Natural killer cell (primary cell): ENCODE results near the gene GGTA1. TPM values are rescaled to one million over a fixed set of nuclear protein-coding genes. Genes with fewer than 3 reads are reported as not detected.

ENCODE experiments used
- ATAC-seq, 3 donors: fragments of 150-1000 bp in 2 of 3; fragments of 200-7000 bp in 1 of 3; cut with Tn5 transposase; 1 replicate in 1 of 3; 2 replicates in 2 of 3; pipeline ENCODE4 v1.10.0; 2021; ENCODE audit warnings: mild to moderate bottlenecking in 2 of 3, moderate library complexity in 2 of 3
- DNase-seq, 2 donors: peaks; one replicate each; pipeline versions ENCODE4 v3.0.0 to v3.0.0-alpha.2; 2013 to 2021; ENCODE audit warnings: mixed read lengths in 1 of 2
- H3K27ac ChIP-seq: one replicate; pipeline ENCODE4 v1.5.1; 2013; ENCODE audit warnings: mild to moderate bottlenecking, low read length
- H3K27me3 ChIP-seq: one replicate; pipeline ENCODE4 v1.6.1; 2013; ENCODE audit warnings: low read length; ENCODE audit not compliant: control insufficient read depth, insufficient read depth
- H3K36me3 ChIP-seq: one replicate; pipeline ENCODE4 v1.6.1; 2013; ENCODE audit warnings: low read length; ENCODE audit not compliant: control insufficient read depth, insufficient read depth
- H3K4me1 ChIP-seq: one replicate; pipeline ENCODE4 v1.6.1; 2013; ENCODE audit warnings: low read length; ENCODE audit not compliant: control insufficient read depth, insufficient read depth
- H3K4me3 ChIP-seq: one replicate; pipeline ENCODE4 v1.5.1; 2013; ENCODE audit warnings: low read length
- H3K9me3 ChIP-seq: one replicate; pipeline ENCODE4 v1.6.1; 2013; ENCODE audit warnings: low read length; ENCODE audit not compliant: control insufficient read depth, insufficient read depth
- H3K27ac Mint-ChIP-seq, 2 donors: one replicate each; pipeline ENCODE4 v1.8.0; 2022; ENCODE audit warnings: mild to moderate bottlenecking in 2 of 2, mixed read lengths in 2 of 2, moderate library complexity in 1 of 2
- H3K27me3 Mint-ChIP-seq, 2 donors: one replicate each; pipeline ENCODE4 v1.8.0; 2022; ENCODE audit warnings: low read depth in 2 of 2, mixed read lengths in 2 of 2
- H3K36me3 Mint-ChIP-seq: one replicate; pipeline ENCODE4 v1.8.0; 2022; ENCODE audit warnings: mixed read lengths
- H3K4me1 Mint-ChIP-seq, 2 donors: one replicate each; pipeline ENCODE4 v1.8.0; 2022; ENCODE audit warnings: mixed read lengths in 2 of 2
- H3K4me3 Mint-ChIP-seq: one replicate; pipeline ENCODE4 v1.8.0; 2022; ENCODE audit warnings: mild to moderate bottlenecking, moderate library complexity, mixed read lengths
- H3K9me3 Mint-ChIP-seq, 2 donors: one replicate each; pipeline ENCODE4 v1.8.0; 2022; ENCODE audit warnings: mixed read lengths in 2 of 2
- CTCF ChIP-seq: fragments of 200-600 bp; IDR thresholded peaks from one replicate; pipeline ENCODE4 v1.8.0; 2022; ENCODE audit warnings: antibody characterized with exemption
- WGBS: methylation state at CpG from one replicate; pipeline ENCODE4 v1.1.7; 2013; ENCODE audit warnings: missing lambda C conversion rate; ENCODE audit not compliant: insufficient coverage; 5-methylcytosine and 5-hydroxymethylcytosine counted together
- intact Hi-C: fragments of 100-400 bp; cut with micrococcal nuclease; formaldehyde crosslinking; loops from one replicate; pipeline ENCODE4 v1.14.2; 2022
- total RNA-seq, 4 donors: library from RNA; stranded (reverse); fragments of 120-200 nt in 1 of 4; gene quantifications; one replicate each; pipeline versions ENCODE4 v1.2.3 to v1.2.4, GENCODE V29; 2013 to 2022

The GGTA1 gene
- total RNA-seq, 3 donors from 2014 or later (not counting 1 experiment from before 2014, with no cell fraction given), result 0.23 to 0.87 (median 0.55) TPM

GRCh38 chr9:121434969-121435368 lies 64.7 kb downstream of the GGTA1 start:
- no peak overlapping the region for H3K4me3 ChIP-seq
- Mint-ChIP-seq H3K27me3 (peaks cover 13 to 26% of the 10 kb centered on the region in 2 donors), H3K9me3 (no peaks in the 10 kb centered on the region), H3K27ac (no peak overlapping the region), H3K4me1 (no peaks in the 10 kb centered on the region), H3K36me3 (peaks cover 5% of the 10 kb centered on the region), H3K4me3 (no peak overlapping the region)
- intact Hi-C loops, result no loop called here
- no peak for ATAC-seq
- H3K27ac ChIP-seq, result no peak overlapping the region
- TF ChIP-seq CTCF, result no peak
- no peaks in the 10 kb centered on the region for H3K36me3 ChIP-seq
- no peaks in the 10 kb centered on the region for H3K27me3 ChIP-seq
- H3K9me3 ChIP-seq, result no peaks in the 10 kb centered on the region
- H3K4me1 ChIP-seq, result no peaks in the 10 kb centered on the region
- no peak for DNase-seq

- Mint-ChIP-seq H3K4me1 (no peaks in the 10 kb centered on the region), H3K27ac (no peak overlapping the region), H3K4me3 (no peak overlapping the region), H3K27me3 (peaks cover 8 to 10% of the 10 kb centered on the region in 2 donors), H3K36me3 (no peaks in the 10 kb centered on the region), H3K9me3 (no peaks in the 10 kb centered on the region)
- intact Hi-C loops, result no loop called here
- Histone ChIP-seq H3K36me3 (no peaks in the 10 kb centered on the region), H3K4me3 (no peak overlapping the region), H3K27me3 (no peaks in the 10 kb centered on the region), H3K4me1 (no peaks in the 10 kb centered on the region), H3K27ac (no peak overlapping the region), H3K9me3 (no peaks in the 10 kb centered on the region)
- no peak for TF ChIP-seq CTCF
- ATAC-seq, result no peak
- 80% methylated on average over 1 of the region's 1 CpG for WGBS
- no peak for DNase-seq
Measured at GRCh38 chr9:121427899-121428298, 71.7 kb downstream of the GGTA1 start.

GRCh38 chr9:121424024-121424432 lies 75.6 kb downstream of the GGTA1 start:
- H3K4me1 ChIP-seq, result no peaks in the 10 kb centered on the region
- no peak overlapping the region for H3K27ac ChIP-seq
- Mint-ChIP-seq H3K9me3 (no peaks in the 10 kb centered on the region), H3K36me3 (no peaks in the 10 kb centered on the region), H3K27ac (no peak overlapping the region), H3K4me3 (no peak overlapping the region), H3K4me1 (no peaks in the 10 kb centered on the region), H3K27me3 (peaks cover 18 to 19% of the 10 kb centered on the region in 2 donors)
- H3K36me3 ChIP-seq, result no peaks in the 10 kb centered on the region
- TF ChIP-seq CTCF, result no peak
- peaks cover 2% of the 10 kb centered on the region for H3K27me3 ChIP-seq
- no peaks in the 10 kb centered on the region for H3K9me3 ChIP-seq
- intact Hi-C loops, result no loop called here
- ATAC-seq (no peak), DNase-seq (no peak)
- WGBS, result 100% methylated on average over 1 of the region's 1 CpG
- no peak overlapping the region for H3K4me3 ChIP-seq

GRCh38 chr9:121411993-121412392 lies 87.7 kb downstream of the GGTA1 start:
- TF ChIP-seq CTCF, result no peak
- Mint-ChIP-seq H3K36me3 (no peaks in the 10 kb centered on the region), H3K27ac (no peak overlapping the region), H3K9me3 (no peaks in the 10 kb centered on the region), H3K4me1 (no peaks in the 10 kb centered on the region), H3K27me3 (peaks cover 0 to 15% of the 10 kb centered on the region in 2 donors), H3K4me3 (no peak overlapping the region)
- Histone ChIP-seq H3K4me3 (no peak overlapping the region), H3K27me3 (no peaks in the 10 kb centered on the region), H3K27ac (no peak overlapping the region), H3K9me3 (no peaks in the 10 kb centered on the region), H3K36me3 (no peaks in the 10 kb centered on the region), H3K4me1 (no peaks in the 10 kb centered on the region)
- intact Hi-C loops, result no loop called here
- DNase-seq, result no peak
- WGBS, result 83% methylated on average over 3 of the region's 3 CpGs
- ATAC-seq, result no peak
